RWPE1 (cell line): ENCODE data around the gene ASXL2.
"Not testable (repeated sequence)": the region's sequence is repeated elsewhere in the genome, so short reads cannot be mapped to it uniquely, and the experiment has no call there.

Experiments
- CTCF ChIA-PET: fragments of 350-600 bp; sonication (Branson Sonifier 250); formaldehyde crosslinking; extraction: SDS; loops from one replicate; lab custom pipeline; 2021; lab: Yijun Ruan, JAX
- POLR2A ChIA-PET: fragments of 400-600 bp; formaldehyde crosslinking; extraction: SDS; loops from one replicate; lab custom pipeline; 2020; ENCODE audit warnings: antibody characterized with exemption; ENCODE audit not compliant: low non-redundant PET; lab: Yijun Ruan, JAX
- DNase-seq: peaks from one replicate; pipeline ENCODE4 v3.0.0; 2012; ENCODE audit warnings: low spot score
- H3K27ac ChIP-seq: fragments of 450-650 bp; 2 replicates; pipeline ENCODE4 v1.5.1; 2017
- CTCF ChIP-seq: fragments of 450-650 bp; conservative IDR thresholded peaks from 2 replicates; pipeline ENCODE4 v1.5.1; 2017; ENCODE audit warnings: low read depth, mild to moderate bottlenecking

ASXL2 gene

GRCh38 chr2:25831746-25832449 is 46.4 kb downstream of the ASXL2 start:
- DNase-seq: no peak
- H3K27ac ChIP-seq: no peak overlapping the region
- TF ChIP-seq CTCF: no peak
- ChIA-PET CTCF (no interaction called here), POLR2A (no interaction called here)

GRCh38 chr2:25829828-25830227 is 48.5 kb downstream of the ASXL2 start:
- POLR2A ChIA-PET: no interaction called here
- H3K27ac ChIP-seq: no peak overlapping the region
- CTCF ChIA-PET: interaction anchor here (0.6 kb wide), 1 partner anchor 9 kb away, joined by 4 read pairs; no protein-coding TSS in a partner anchor
- TF ChIP-seq CTCF: no peak
- DNase-seq: no peak

- DNase-seq: no peak
- ChIA-PET CTCF (interaction anchor here (0.6 to 1.1 kb wide), 2 partner anchors 10 to 22 kb away, joined by 3 to 4 read pairs; no protein-coding TSS in a partner anchor), POLR2A (no interaction called here)
- no peak overlapping the region for H3K27ac ChIP-seq
- TF ChIP-seq CTCF: no peak
Observed at GRCh38 chr2:25829377-25829704, 48.9 kb downstream of the ASXL2 start.

GRCh38 chr2:25828532-25829376 is 49.5 kb downstream of the ASXL2 start:
- not testable (repeated sequence) for H3K27ac ChIP-seq

GRCh38 chr2:25825238-25825637 is 53.0 kb downstream of the ASXL2 start:
- ChIA-PET CTCF (interaction anchor here (0.6 kb wide), 1 partner anchor 1192 kb away, joined by 3 read pairs; no protein-coding TSS in a partner anchor), POLR2A (no interaction called here)
- DNase-seq: no peak

More at GRCh38 chr2:25828532-25829376, 49.5 kb downstream of the ASXL2 start:
- DNase-seq, POLR2A ChIA-PET: not testable (repeated sequence)
- CTCF ChIA-PET: interaction anchor here (0.6 to 1.1 kb wide), 4 partner anchors 11 to 504 kb away, joined by 3 to 11 read pairs (median 4); no protein-coding TSS in a partner anchor

GRCh38 chr2:25824718-25825117 is 53.6 kb downstream of the ASXL2 start:
- POLR2A ChIA-PET: no interaction called here
- H3K27ac ChIP-seq: no peak overlapping the region
- CTCF ChIA-PET: no interaction called here
- TF ChIP-seq CTCF: no peak
- DNase-seq: no peak

More at GRCh38 chr2:25825238-25825637, 53.0 kb downstream of the ASXL2 start:
- no peak overlapping the region for H3K27ac ChIP-seq
- no peak for TF ChIP-seq CTCF
